SJSA1 (cell line): ENCODE results near the gene PHACTR1. TPM values are rescaled to one million over a fixed set of nuclear protein-coding genes. Genes with fewer than 3 reads are reported as not detected.
"Not testable (repeated sequence)": the region's sequence is repeated elsewhere in the genome, so short reads cannot be mapped to it uniquely, and the experiment has no call there.

ENCODE experiments used
- DNase-seq, 2 experiments: peaks; one replicate each; pipeline ENCODE4 v3.0.0-alpha.2; 2015 to 2020; ENCODE audit warnings: low spot score in 2 of 2, low read depth in 1 of 2
- H3K27ac ChIP-seq: fragments of 250-450 bp; sonication (Bioruptor Pico); 2 replicates; pipeline ENCODE4 v1.5.1; 2020; ENCODE audit warnings: mild to moderate bottlenecking, moderate library complexity
- H3K27me3 ChIP-seq: fragments of 250-450 bp; sonication (Bioruptor Pico); replicated peaks from 2 replicates; pipeline ENCODE4 v1.5.1; 2020; ENCODE audit warnings: mild to moderate bottlenecking, moderate library complexity
- H3K36me3 ChIP-seq: fragments of 250-450 bp; sonication (Bioruptor Pico); 2 replicates; pipeline ENCODE4 v1.5.1; 2020; ENCODE audit warnings: mild to moderate bottlenecking
- H3K4me1 ChIP-seq: fragments of 250-450 bp; sonication (Bioruptor Pico); replicated peaks from 2 replicates; pipeline ENCODE4 v1.6.1; 2021; ENCODE audit warnings: mild to moderate bottlenecking
- H3K4me3 ChIP-seq: fragments of 250-450 bp; sonication (Bioruptor Pico); 2 replicates; pipeline ENCODE4 v1.5.1; 2020; ENCODE audit warnings: mild to moderate bottlenecking
- H3K9me3 ChIP-seq: fragments of 250-450 bp; sonication (Bioruptor Pico); replicated peaks from 2 replicates; pipeline ENCODE4 v1.5.1; 2020; ENCODE audit warnings: mild to moderate bottlenecking
- total RNA-seq: library from RNA; depleted of rRNA; stranded (reverse); fragments of >200 nt; shearing (Covaris generic); gene quantifications from 2 replicates; pipeline ENCODE4 v1.2.3, GENCODE V29; 2014

PHACTR1 gene
- total RNA-seq, 1 experiment from 2014 or later, result 0.37 TPM

GRCh38 chr6:13156381-13156780 lies 439.8 kb downstream of the PHACTR1 start:
- Histone ChIP-seq H3K27me3 (no peaks in the 10 kb centered on the region; the same call in 1 of the 2 replicates), H3K4me3 (no peak overlapping the region), H3K4me1 (no peaks in the 10 kb centered on the region), H3K9me3 (no peaks in the 10 kb centered on the region), H3K36me3 (no peaks in the 10 kb centered on the region), H3K27ac (no peak overlapping the region)
- DNase-seq, result no peak

GRCh38 chr6:13157293-13157692 lies 440.7 kb downstream of the PHACTR1 start:
- Histone ChIP-seq H3K9me3 (no peaks in the 10 kb centered on the region), H3K36me3 (no peaks in the 10 kb centered on the region), H3K27me3 (no peaks in the 10 kb centered on the region; the same call in 1 of the 2 replicates), H3K4me3 (no peak overlapping the region), H3K27ac (no peak overlapping the region), H3K4me1 (no peaks in the 10 kb centered on the region)
- no peak for DNase-seq

GRCh38 chr6:13159300-13159699 lies 442.7 kb downstream of the PHACTR1 start:
- Histone ChIP-seq H3K27ac (no peak overlapping the region), H3K4me1 (no peaks in the 10 kb centered on the region), H3K4me3 (no peak overlapping the region), H3K36me3 (no peaks in the 10 kb centered on the region), H3K27me3 (no peaks in the 10 kb centered on the region), H3K9me3 (no peaks in the 10 kb centered on the region)
- DNase-seq, result no peak

- H3K9me3 ChIP-seq, H3K27me3 ChIP-seq, H3K4me3 ChIP-seq, DNase-seq, H3K4me1 ChIP-seq, H3K36me3 ChIP-seq, H3K27ac ChIP-seq: not testable (repeated sequence)
Measured at GRCh38 chr6:13159822-13160221, 443.3 kb downstream of the PHACTR1 start.

GRCh38 chr6:13163161-13163944 lies 446.8 kb downstream of the PHACTR1 start:
- no peak for DNase-seq
- H3K9me3 ChIP-seq, result no peaks in the 10 kb centered on the region
- no peak overlapping the region for H3K27ac ChIP-seq
- no peaks in the 10 kb centered on the region for H3K36me3 ChIP-seq
- no peak overlapping the region for H3K4me3 ChIP-seq
- no peaks in the 10 kb centered on the region; the same call in 1 of the 2 replicates for H3K27me3 ChIP-seq
- no peaks in the 10 kb centered on the region for H3K4me1 ChIP-seq

- H3K27me3 ChIP-seq, result no peaks in the 10 kb centered on the region; the same call in 1 of the 2 replicates
- no peaks in the 10 kb centered on the region for H3K4me1 ChIP-seq
- no peaks in the 10 kb centered on the region for H3K36me3 ChIP-seq
- H3K27ac ChIP-seq, result no peak overlapping the region
- no peak overlapping the region for H3K4me3 ChIP-seq
- H3K9me3 ChIP-seq, result no peaks in the 10 kb centered on the region
- DNase-seq, result no peak
Measured at GRCh38 chr6:13164291-13164690, 447.7 kb downstream of the PHACTR1 start.

GRCh38 chr6:13165502-13166172 lies 449.1 kb downstream of the PHACTR1 start:
- Histone ChIP-seq H3K27me3 (no peaks in the 10 kb centered on the region; the same call in 1 of the 2 replicates), H3K36me3 (no peaks in the 10 kb centered on the region), H3K4me1 (no peaks in the 10 kb centered on the region), H3K27ac (no peak overlapping the region), H3K9me3 (no peaks in the 10 kb centered on the region), H3K4me3 (no peak overlapping the region)
- DNase-seq, result no peak

GRCh38 chr6:13166269-13166668 lies 449.7 kb downstream of the PHACTR1 start:
- no peak for DNase-seq
- Histone ChIP-seq H3K9me3 (no peaks in the 10 kb centered on the region), H3K4me3 (no peak overlapping the region), H3K27me3 (no peaks in the 10 kb centered on the region; the same call in 1 of the 2 replicates), H3K27ac (no peak overlapping the region), H3K36me3 (no peaks in the 10 kb centered on the region), H3K4me1 (no peaks in the 10 kb centered on the region)

GRCh38 chr6:13166916-13167315 lies 450.3 kb downstream of the PHACTR1 start:
- Histone ChIP-seq H3K36me3 (no peaks in the 10 kb centered on the region), H3K27ac (no peak overlapping the region)

GRCh38 chr6:13172291-13172690 lies 455.7 kb downstream of the PHACTR1 start:
- Histone ChIP-seq H3K4me3 (no peak overlapping the region), H3K4me1 (no peaks in the 10 kb centered on the region), H3K9me3 (no peaks in the 10 kb centered on the region), H3K36me3 (no peaks in the 10 kb centered on the region), H3K27me3 (no peaks in the 10 kb centered on the region; the same call in 1 of the 2 replicates), H3K27ac (no peak overlapping the region)
- DNase-seq, result no peak

More at GRCh38 chr6:13166916-13167315, 450.3 kb downstream of the PHACTR1 start:
- Histone ChIP-seq H3K27me3 (no peaks in the 10 kb centered on the region; the same call in 1 of the 2 replicates), H3K4me1 (no peaks in the 10 kb centered on the region), H3K9me3 (no peaks in the 10 kb centered on the region), H3K4me3 (no peak overlapping the region)
- DNase-seq, result no peak

GRCh38 chr6:13175087-13175486 lies 458.5 kb downstream of the PHACTR1 start:
- no peaks in the 10 kb centered on the region for H3K9me3 ChIP-seq
- H3K27me3 ChIP-seq, result no peaks in the 10 kb centered on the region
- H3K4me1 ChIP-seq, result no peaks in the 10 kb centered on the region
- no peak overlapping the region for H3K4me3 ChIP-seq
- no peaks in the 10 kb centered on the region for H3K36me3 ChIP-seq
- no peak overlapping the region for H3K27ac ChIP-seq
- DNase-seq, result no peak

GRCh38 chr6:13175759-13176158 lies 459.2 kb downstream of the PHACTR1 start:
- no peak for DNase-seq
- H3K4me3 ChIP-seq, result no peak overlapping the region
- no peaks in the 10 kb centered on the region for H3K4me1 ChIP-seq
- no peaks in the 10 kb centered on the region for H3K36me3 ChIP-seq
- H3K27me3 ChIP-seq, result no peaks in the 10 kb centered on the region
- no peaks in the 10 kb centered on the region for H3K9me3 ChIP-seq
- no peak overlapping the region for H3K27ac ChIP-seq

GRCh38 chr6:13177664-13178063 lies 461.1 kb downstream of the PHACTR1 start:
- no peaks in the 10 kb centered on the region for H3K4me1 ChIP-seq
- no peak overlapping the region for H3K27ac ChIP-seq
- DNase-seq, result no peak
- no peaks in the 10 kb centered on the region for H3K36me3 ChIP-seq
- H3K9me3 ChIP-seq, result no peaks in the 10 kb centered on the region
- H3K4me3 ChIP-seq, result no peak overlapping the region
- H3K27me3 ChIP-seq, result no peaks in the 10 kb centered on the region

GRCh38 chr6:13178107-13178506 lies 461.5 kb downstream of the PHACTR1 start:
- H3K36me3 ChIP-seq, result no peaks in the 10 kb centered on the region
- H3K27ac ChIP-seq, result no peak overlapping the region
- no peaks in the 10 kb centered on the region for H3K9me3 ChIP-seq
- no peaks in the 10 kb centered on the region for H3K4me1 ChIP-seq
- DNase-seq, result no peak
- H3K27me3 ChIP-seq, result no peaks in the 10 kb centered on the region
- no peak overlapping the region for H3K4me3 ChIP-seq
